Measurements from ENCODE around the gene KBTBD12.

Gene KBTBD12

GRCh38 chr3:127985655-127986225 lies 70.7 kb downstream of the KBTBD12 start:
- no peak overlapping the region for H3K4me3 ChIP-seq (ENCODE audit: low read length in 2 of 2)
- no peak overlapping the region for H3K9ac ChIP-seq (ENCODE audit: low read length in 2 of 2)
- H3K9me3 ChIP-seq (ENCODE audit: control insufficient read depth in 2 of 2, low read length in 2 of 2), result no peaks in the 10 kb centered on the region
- no peak overlapping the region for H3K27ac ChIP-seq (ENCODE audit: low read length)
- H3K27me3 ChIP-seq (ENCODE audit: control insufficient read depth in 1 of 2, insufficient read depth in 2 of 2, low read length in 2 of 2), result no peaks in the 10 kb centered on the region
- peaks cover 0 to 6% of the 10 kb centered on the region in 2 donors for H3K36me3 ChIP-seq (ENCODE audit: control insufficient read depth in 2 of 2, insufficient read depth in 2 of 2, low read length in 2 of 2)
- H3K4me1 ChIP-seq (ENCODE audit: control insufficient read depth, insufficient read depth, low read length), result no peaks in the 10 kb centered on the region

- H3K36me3 ChIP-seq (ENCODE audit: control insufficient read depth in 2 of 2, insufficient read depth in 2 of 2, low read length in 2 of 2), result peaks cover 0 to 6% of the 10 kb centered on the region in 2 donors
- no peak overlapping the region for H3K9ac ChIP-seq (ENCODE audit: low read length in 2 of 2)
- H3K4me3 ChIP-seq (ENCODE audit: low read length in 2 of 2), result no peak overlapping the region
- H3K27me3 ChIP-seq (ENCODE audit: control insufficient read depth in 1 of 2, insufficient read depth in 2 of 2, low read length in 2 of 2), result no peaks in the 10 kb centered on the region
- H3K9me3 ChIP-seq (ENCODE audit: control insufficient read depth in 2 of 2, low read length in 2 of 2), result no peaks in the 10 kb centered on the region
- no peaks in the 10 kb centered on the region for H3K4me1 ChIP-seq (ENCODE audit: control insufficient read depth, insufficient read depth, low read length)
- no peak overlapping the region for H3K27ac ChIP-seq (ENCODE audit: low read length)
Measured at GRCh38 chr3:127986803-127987202, 71.8 kb downstream of the KBTBD12 start.

DNA sequence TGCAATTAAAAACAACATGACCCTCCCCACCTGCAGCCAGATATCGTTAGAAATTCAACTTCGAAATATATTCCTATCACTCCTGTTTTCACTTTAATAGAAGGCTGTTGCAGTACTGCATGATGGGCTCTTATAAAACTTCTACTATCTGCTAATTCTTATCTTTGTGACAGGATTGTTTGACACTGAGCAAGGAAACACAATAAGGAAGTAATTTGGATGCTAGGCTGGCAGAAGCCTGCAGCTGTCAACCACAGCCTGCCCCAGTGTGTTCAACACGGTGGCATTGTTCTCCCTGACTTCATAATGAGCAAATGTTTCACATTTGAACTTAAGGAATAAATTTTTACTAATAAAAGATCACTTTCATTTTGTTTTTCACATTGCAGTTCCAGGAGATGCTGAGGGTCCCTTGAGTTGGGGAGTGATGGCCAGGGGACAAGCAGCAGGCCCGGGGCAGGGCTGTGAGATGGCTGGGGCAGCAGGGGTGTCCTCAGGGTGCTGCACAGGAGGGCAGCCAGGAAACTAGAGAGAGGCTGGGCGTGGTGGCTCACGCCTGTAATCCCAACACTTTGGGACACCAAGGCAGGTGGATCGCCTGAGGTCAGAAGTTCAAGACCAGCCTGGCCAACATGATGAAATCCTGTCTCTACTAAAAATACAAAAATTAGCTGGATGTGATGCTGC lies 72.4 kb downstream of the KBTBD12 start:
- Histone ChIP-seq H3K27me3 (ENCODE audit: control insufficient read depth in 1 of 2, insufficient read depth in 2 of 2, low read length in 2 of 2) (no peaks in the 10 kb centered on the region), H3K4me3 (ENCODE audit: low read length in 2 of 2) (no peak overlapping the region), H3K36me3 (ENCODE audit: control insufficient read depth in 2 of 2, insufficient read depth in 2 of 2, low read length in 2 of 2) (peaks cover 0 to 6% of the 10 kb centered on the region in 2 donors), H3K27ac (ENCODE audit: low read length) (no peak overlapping the region), H3K4me1 (ENCODE audit: control insufficient read depth, insufficient read depth, low read length) (no peaks in the 10 kb centered on the region), H3K9ac (ENCODE audit: low read length in 2 of 2) (no peak overlapping the region), H3K9me3 (ENCODE audit: control insufficient read depth in 2 of 2, low read length in 2 of 2) (no peaks in the 10 kb centered on the region)

DNA sequence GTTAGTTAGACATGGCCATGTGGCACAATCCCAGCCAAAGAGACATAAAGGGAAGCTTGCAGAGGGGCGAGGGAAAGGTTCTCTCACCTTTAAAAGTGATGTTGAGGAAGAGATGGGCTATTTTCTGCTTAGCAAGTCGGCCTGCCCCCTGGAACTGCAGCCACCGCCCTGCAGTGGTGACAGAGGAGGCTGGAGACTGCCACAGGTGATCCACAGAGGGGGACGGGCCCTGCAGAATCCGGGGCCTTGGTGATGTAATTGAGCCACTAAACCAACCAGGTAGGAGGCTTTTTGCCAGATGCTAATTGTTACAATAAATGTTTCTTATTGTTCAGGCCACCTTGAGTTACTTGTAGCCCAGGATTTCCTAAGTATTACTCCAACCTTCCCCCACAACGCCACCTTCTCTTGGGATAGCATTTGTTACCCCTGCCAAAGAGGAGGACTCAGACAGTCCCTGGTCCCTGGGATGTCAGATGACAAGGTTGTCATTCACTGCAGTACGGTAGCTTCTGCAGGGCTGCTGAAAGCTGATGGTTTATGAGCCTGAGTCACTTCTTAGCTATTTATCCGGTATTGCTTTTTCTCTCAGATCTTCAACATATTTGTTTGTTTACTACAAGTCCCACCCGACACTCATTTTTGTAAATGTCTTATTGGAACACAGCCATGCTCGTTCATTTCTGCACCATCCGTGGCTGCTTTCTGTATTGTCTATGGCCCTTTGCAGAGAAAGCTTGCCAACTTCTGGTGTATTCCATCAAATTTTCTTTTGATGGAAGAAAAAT lies 73.9 kb downstream of the KBTBD12 start:
- H3K27ac ChIP-seq (ENCODE audit: low read length), result no peak overlapping the region
- no peaks in the 10 kb centered on the region for H3K27me3 ChIP-seq (ENCODE audit: control insufficient read depth in 1 of 2, insufficient read depth in 2 of 2, low read length in 2 of 2)
- peaks cover 0 to 5% of the 10 kb centered on the region in 2 donors for H3K36me3 ChIP-seq (ENCODE audit: control insufficient read depth in 2 of 2, insufficient read depth in 2 of 2, low read length in 2 of 2)
- H3K9me3 ChIP-seq (ENCODE audit: control insufficient read depth in 2 of 2, low read length in 2 of 2), result no peaks in the 10 kb centered on the region
- H3K9ac ChIP-seq (ENCODE audit: low read length in 2 of 2), result no peak overlapping the region
- H3K4me3 ChIP-seq (ENCODE audit: low read length in 2 of 2), result no peak overlapping the region
- H3K4me1 ChIP-seq (ENCODE audit: control insufficient read depth, insufficient read depth, low read length), result no peaks in the 10 kb centered on the region

- Histone ChIP-seq H3K27ac (ENCODE audit: low read length) (no peak overlapping the region), H3K27me3 (ENCODE audit: control insufficient read depth in 1 of 2, insufficient read depth in 2 of 2, low read length in 2 of 2) (no peaks in the 10 kb centered on the region), H3K36me3 (ENCODE audit: control insufficient read depth in 2 of 2, insufficient read depth in 2 of 2, low read length in 2 of 2) (peaks cover 0 to under 1% of the 10 kb centered on the region in 2 donors), H3K9ac (ENCODE audit: low read length in 2 of 2) (no peak overlapping the region), H3K4me3 (ENCODE audit: low read length in 2 of 2) (no peak overlapping the region), H3K4me1 (ENCODE audit: control insufficient read depth, insufficient read depth, low read length) (no peaks in the 10 kb centered on the region), H3K9me3 (ENCODE audit: control insufficient read depth in 2 of 2, low read length in 2 of 2) (no peaks in the 10 kb centered on the region)
Measured at GRCh38 chr3:127990051-127990450, 75.0 kb downstream of the KBTBD12 start.

DNA sequence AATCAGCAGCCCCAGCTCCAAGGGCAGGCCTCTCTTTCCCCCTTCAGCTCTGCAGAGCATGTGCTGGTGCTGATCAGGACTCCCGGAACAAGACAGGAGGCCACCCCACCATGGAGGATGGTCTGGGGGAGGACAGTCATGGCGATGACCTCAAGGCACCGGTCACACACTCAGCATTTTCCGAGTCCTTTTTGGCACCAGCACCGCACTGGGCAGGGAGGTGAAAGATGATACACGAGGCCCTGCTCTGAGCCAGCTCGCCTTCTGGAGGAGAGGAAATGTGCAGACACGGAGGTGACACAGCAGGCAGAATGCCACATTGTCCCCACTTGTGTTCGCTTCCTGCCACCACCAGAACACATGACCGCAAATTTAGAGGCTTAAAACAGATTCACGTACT lies 75.4 kb downstream of the KBTBD12 start:
- Histone ChIP-seq H3K27ac (ENCODE audit: low read length) (no peak overlapping the region), H3K9ac (ENCODE audit: low read length in 2 of 2) (no peak overlapping the region), H3K4me3 (ENCODE audit: low read length in 2 of 2) (no peak overlapping the region), H3K4me1 (ENCODE audit: control insufficient read depth, insufficient read depth, low read length) (no peaks in the 10 kb centered on the region), H3K36me3 (ENCODE audit: control insufficient read depth in 2 of 2, insufficient read depth in 2 of 2, low read length in 2 of 2) (no peaks in the 10 kb centered on the region), H3K9me3 (ENCODE audit: control insufficient read depth in 2 of 2, low read length in 2 of 2) (no peaks in the 10 kb centered on the region), H3K27me3 (ENCODE audit: control insufficient read depth in 1 of 2, insufficient read depth in 2 of 2, low read length in 2 of 2) (no peaks in the 10 kb centered on the region)

- Histone ChIP-seq H3K27me3 (ENCODE audit: control insufficient read depth in 1 of 2, insufficient read depth in 2 of 2, low read length in 2 of 2) (no peaks in the 10 kb centered on the region), H3K4me1 (ENCODE audit: control insufficient read depth, insufficient read depth, low read length) (no peaks in the 10 kb centered on the region), H3K9me3 (ENCODE audit: control insufficient read depth in 2 of 2, low read length in 2 of 2) (no peaks in the 10 kb centered on the region), H3K27ac (ENCODE audit: low read length) (no peak overlapping the region), H3K36me3 (ENCODE audit: control insufficient read depth in 2 of 2, insufficient read depth in 2 of 2, low read length in 2 of 2) (no peaks in the 10 kb centered on the region), H3K9ac (ENCODE audit: low read length in 2 of 2) (no peak overlapping the region), H3K4me3 (ENCODE audit: low read length in 2 of 2) (no peak overlapping the region)
Measured at GRCh38 chr3:127991251-127991650, 76.2 kb downstream of the KBTBD12 start.

DNA sequence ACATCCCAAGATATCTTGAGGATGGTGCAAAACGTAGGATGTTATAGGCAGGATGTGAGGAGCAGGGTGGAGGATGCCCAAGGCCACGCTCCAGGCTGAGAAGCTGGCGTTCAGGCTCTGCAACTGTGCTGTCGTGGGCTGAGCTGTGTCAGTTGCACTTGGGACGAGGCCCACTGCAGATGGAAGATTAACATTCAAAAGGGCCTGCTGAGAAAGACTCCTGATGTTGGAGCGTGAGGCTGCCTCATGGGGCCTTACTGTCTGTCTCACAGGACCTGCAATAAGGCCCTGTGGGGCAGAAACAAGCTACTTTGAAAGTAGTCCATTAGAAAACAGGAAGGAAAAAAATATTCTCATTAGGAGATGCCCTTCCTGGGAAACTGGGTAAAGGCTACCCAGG lies 76.6 kb downstream of the KBTBD12 start:
- Histone ChIP-seq H3K4me3 (ENCODE audit: low read length in 2 of 2) (no peak overlapping the region), H3K36me3 (ENCODE audit: control insufficient read depth in 2 of 2, insufficient read depth in 2 of 2, low read length in 2 of 2) (no peaks in the 10 kb centered on the region), H3K9me3 (ENCODE audit: control insufficient read depth in 2 of 2, low read length in 2 of 2) (no peaks in the 10 kb centered on the region), H3K27ac (ENCODE audit: low read length) (no peak overlapping the region), H3K9ac (ENCODE audit: low read length in 2 of 2) (no peak overlapping the region), H3K27me3 (ENCODE audit: control insufficient read depth in 1 of 2, insufficient read depth in 2 of 2, low read length in 2 of 2) (no peaks in the 10 kb centered on the region), H3K4me1 (ENCODE audit: control insufficient read depth, insufficient read depth, low read length) (no peaks in the 10 kb centered on the region)

GRCh38 chr3:127992127-127992526 lies 77.1 kb downstream of the KBTBD12 start:
- Histone ChIP-seq H3K4me1 (ENCODE audit: control insufficient read depth, insufficient read depth, low read length) (no peaks in the 10 kb centered on the region), H3K4me3 (ENCODE audit: low read length in 2 of 2) (no peak overlapping the region), H3K27ac (ENCODE audit: low read length) (no peak overlapping the region), H3K36me3 (ENCODE audit: control insufficient read depth in 2 of 2, insufficient read depth in 2 of 2, low read length in 2 of 2) (no peaks in the 10 kb centered on the region), H3K9ac (ENCODE audit: low read length in 2 of 2) (no peak overlapping the region), H3K27me3 (ENCODE audit: control insufficient read depth in 1 of 2, insufficient read depth in 2 of 2, low read length in 2 of 2) (no peaks in the 10 kb centered on the region), H3K9me3 (ENCODE audit: control insufficient read depth in 2 of 2, low read length in 2 of 2) (no peaks in the 10 kb centered on the region)

DNA sequence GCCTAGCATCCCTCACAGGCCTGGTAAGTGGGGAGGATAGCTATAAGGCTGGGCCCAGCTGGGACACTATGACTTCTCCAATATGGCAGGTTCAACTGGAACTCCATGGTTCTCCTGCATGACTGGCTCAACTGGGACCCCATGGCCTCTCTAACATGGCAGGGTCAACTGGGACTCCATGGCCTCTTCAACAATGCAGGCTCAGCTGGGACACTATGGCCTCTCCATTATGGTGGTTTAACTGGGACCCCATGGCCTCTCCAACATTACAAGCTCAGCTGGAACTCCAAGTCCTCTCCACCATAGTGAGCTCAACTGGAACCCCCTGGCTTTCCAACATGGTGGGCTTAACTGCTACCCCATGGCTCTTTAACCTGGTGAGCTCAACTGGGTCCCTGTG lies 79.0 kb downstream of the KBTBD12 start:
- Histone ChIP-seq H3K27ac (ENCODE audit: low read length) (no peak overlapping the region), H3K4me1 (ENCODE audit: control insufficient read depth, insufficient read depth, low read length) (no peaks in the 10 kb centered on the region), H3K9me3 (ENCODE audit: control insufficient read depth in 2 of 2, low read length in 2 of 2) (no peaks in the 10 kb centered on the region), H3K9ac (ENCODE audit: low read length in 2 of 2) (no peak overlapping the region), H3K4me3 (ENCODE audit: low read length in 2 of 2) (no peak overlapping the region), H3K36me3 (ENCODE audit: control insufficient read depth in 2 of 2, insufficient read depth in 2 of 2, low read length in 2 of 2) (no peaks in the 10 kb centered on the region), H3K27me3 (ENCODE audit: control insufficient read depth in 1 of 2, insufficient read depth in 2 of 2, low read length in 2 of 2) (no peaks in the 10 kb centered on the region)

- no peak overlapping the region for H3K9ac ChIP-seq (ENCODE audit: low read length in 2 of 2)
- no peaks in the 10 kb centered on the region for H3K4me1 ChIP-seq (ENCODE audit: control insufficient read depth, insufficient read depth, low read length)
- no peak overlapping the region for H3K4me3 ChIP-seq (ENCODE audit: low read length in 2 of 2)
Measured at GRCh38 chr3:127997016-127997415, 82.0 kb downstream of the KBTBD12 start.

More at GRCh38 chr3:127997016-127997415, 82.0 kb downstream of the KBTBD12 start:
- Histone ChIP-seq H3K9me3 (ENCODE audit: control insufficient read depth in 2 of 2, low read length in 2 of 2) (peaks cover 4 to 5% of the 10 kb centered on the region in 2 donors), H3K27ac (ENCODE audit: low read length) (no peak overlapping the region), H3K36me3 (ENCODE audit: control insufficient read depth in 2 of 2, insufficient read depth in 2 of 2, low read length in 2 of 2) (no peaks in the 10 kb centered on the region), H3K27me3 (ENCODE audit: control insufficient read depth in 1 of 2, insufficient read depth in 2 of 2, low read length in 2 of 2) (no peaks in the 10 kb centered on the region)

Measured in stomach smooth muscle (tissue), 2 donors.